Motor neuron (in vitro differentiated cells): ENCODE results near the gene NOC2L. TPM values are rescaled to one million over a fixed set of nuclear protein-coding genes. Genes with fewer than 3 reads are reported as not detected.
A peak's percentile ranks its signal among the peaks of the same experiment; 100 is the strongest.
"Not testable (repeated sequence)": the region's sequence is repeated elsewhere in the genome, so short reads cannot be mapped to it uniquely, and the experiment has no call there.

Experiments
- ATAC-seq, 8 experiments: fragments of 200-7000 bp; cut with Tn5 transposase; replicated peaks in 6 of 8; 2 replicates each; pipeline ENCODE4 v1.8.0; 2021; ENCODE audit warnings: mild to moderate bottlenecking in 8 of 8, moderate library complexity in 8 of 8
- H3K27ac ChIP-seq, 2 donors: fragments of 250-450 bp; sonication (Bioruptor Pico); 2 replicates each; pipeline ENCODE4 v1.9.0; 2021; ENCODE audit warnings: antibody characterized with exemption in 2 of 2, mild to moderate bottlenecking in 2 of 2, moderate library complexity in 1 of 2
- H3K4me1 ChIP-seq, 2 donors: fragments of 250-450 bp; sonication (Bioruptor Pico); replicated peaks in 1 of 2; 2 replicates each; pipeline ENCODE4 v1.6.1; 2021; ENCODE audit warnings: antibody characterized with exemption in 2 of 2, mild to moderate bottlenecking in 2 of 2, moderate library complexity in 1 of 2
- H3K4me3 ChIP-seq, 5 donors: fragments of 250-450 bp; sonication (Bioruptor Pico); 2 replicates each; pipeline ENCODE4 v1.9.0; 2021; ENCODE audit warnings: antibody characterized with exemption in 5 of 5, mild to moderate bottlenecking in 5 of 5, moderate library complexity in 4 of 5
- WGBS, 10 experiments: fragments of 450-650 bp; shearing (Covaris generic); methylation state at CpG; one replicate each; pipeline ENCODE4 v1.0.0; 2022; 5-methylcytosine and 5-hydroxymethylcytosine counted together
- in situ Hi-C, 9 experiments: fragments of 400-800 bp; cut with MboI; loops; one replicate each; pipeline ENCODE4 v1.15.0; 2021; ENCODE audit warnings: low sequenced_read_pairs in 9 of 9, low pct_unique_long_range_greater_than_20kb in 2 of 9; ENCODE audit not compliant: unreplicated experiment in 9 of 9
- total RNA-seq, 8 experiments: library from RNA; unstranded; fragments of 300-600 nt; gene quantifications; 2 replicates each; pipeline versions ENCODE4 v1.2.3 to v1.2.4, GENCODE V29; 2022

NOC2L gene
- total RNA-seq, 8 experiments from 2014 or later = 41.5 to 126 (median 85.5) TPM

- ATAC-seq = peak in 2 of 8 experiments; percentile 0 to 11
- in situ Hi-C loops = no loop called here
Observed at GRCh38 chr1:959731-960362, 791 bp upstream of the NOC2L start.

GRCh38 chr1:956636-957035 is 2.4 kb downstream of the NOC2L start:
- in situ Hi-C loops = no loop called here
- no peak for ATAC-seq
- Histone ChIP-seq H3K27ac (no peak overlapping the region), H3K4me1 (peaks cover 12 to 13% of the 10 kb centered on the region in 2 donors), H3K4me3 (no peak overlapping the region)
- 92 to 100% (median 96%) methylated on average over 1 to 7 of the region's 11 CpGs; no CpG with 5 or more reads in 3 of the 10 experiments for WGBS, 10 experiments

More at GRCh38 chr1:959731-960362, 791 bp upstream of the NOC2L start:
- 67% methylated on average over 3 of the region's 57 CpGs; no CpG with 5 or more reads in 9 of the 10 experiments for WGBS, 10 experiments
- Histone ChIP-seq H3K27ac (no peak overlapping the region), H3K4me1 (peaks cover 12 to 13% of the 10 kb centered on the region in 2 donors), H3K4me3 (peak overlapping the region; percentile 62 to 100 (median 97))

GRCh38 chr1:955474-955873 is 3.6 kb downstream of the NOC2L start:
- WGBS, 10 experiments = 67 to 100% (median 89%) methylated on average over 1 to 3 of the region's 6 CpGs; no CpG with 5 or more reads in 5 of the 10 experiments
- no peak overlapping the region for H3K27ac ChIP-seq
- H3K4me1 ChIP-seq = peaks cover 8 to 9% of the 10 kb centered on the region in 2 donors
- ATAC-seq = no peak
- in situ Hi-C loops = no loop called here
- H3K4me3 ChIP-seq = no peak overlapping the region

GRCh38 chr1:954927-955326 is 4.1 kb downstream of the NOC2L start:
- Histone ChIP-seq H3K4me1 (peaks cover 8 to 9% of the 10 kb centered on the region in 2 donors), H3K27ac (no peak overlapping the region), H3K4me3 (no peak overlapping the region)
- 89 to 100% (median 93%) methylated on average over 1 to 13 of the region's 13 CpGs; no CpG with 5 or more reads in 4 of the 10 experiments for WGBS, 10 experiments
- ATAC-seq = no peak
- in situ Hi-C loops = no loop called here

GRCh38 chr1:953524-954320 is 5.3 kb downstream of the NOC2L start:
- peak in 2 of 8 experiments; percentile 2 to 6 for ATAC-seq
- no peak overlapping the region for H3K4me3 ChIP-seq
- WGBS, 10 experiments = 86 to 100% (median 94%) methylated on average over 2 to 22 of the region's 32 CpGs; no CpG with 5 or more reads in 4 of the 10 experiments
- H3K4me1 ChIP-seq = peaks cover 8 to 9% of the 10 kb centered on the region in 2 donors
- H3K27ac ChIP-seq = no peak overlapping the region
- in situ Hi-C loops = no loop called here

GRCh38 chr1:952603-953002 is 6.5 kb downstream of the NOC2L start:
- Histone ChIP-seq H3K27ac (no peak overlapping the region), H3K4me1 (peaks cover 0 to 1% of the 10 kb centered on the region in 2 donors), H3K4me3 (no peak overlapping the region)
- WGBS, 10 experiments = 80 to 100% methylated on average over 1 of the region's 7 CpGs; no CpG with 5 or more reads in 8 of the 10 experiments
- ATAC-seq = peak in 1 of 8 experiments; percentile 4
- in situ Hi-C loops = no loop called here

GRCh38 chr1:952201-952600 is 6.9 kb downstream of the NOC2L start:
- H3K4me1 ChIP-seq = no peaks in the 10 kb centered on the region
- H3K4me3 ChIP-seq = no peak overlapping the region
- no peak for ATAC-seq
- in situ Hi-C loops = no loop called here
- H3K27ac ChIP-seq = no peak overlapping the region
- WGBS, 10 experiments = 60 to 98% (median 86%) methylated on average over 1 to 8 of the region's 15 CpGs; no CpG with 5 or more reads in 6 of the 10 experiments

- ATAC-seq = peak in 4 of 8 experiments; percentile 9 to 59 (median 20)
- 69 to 100% (median 83%) methylated on average over 2 to 6 of the region's 6 CpGs; no CpG with 5 or more reads in 5 of the 10 experiments for WGBS, 10 experiments
- no peak overlapping the region for H3K4me3 ChIP-seq
- in situ Hi-C loops = no loop called here
- H3K27ac ChIP-seq = no peak overlapping the region
- no peaks in the 10 kb centered on the region for H3K4me1 ChIP-seq
Observed at GRCh38 chr1:951364-951763, 7.7 kb downstream of the NOC2L start.

- in situ Hi-C loops = no loop called here
- WGBS, 10 experiments = 92 to 100% (median 96%) methylated on average over 3 to 15 of the region's 23 CpGs; no CpG with 5 or more reads in 6 of the 10 experiments
- no peak for ATAC-seq
- H3K4me3 ChIP-seq = no peak overlapping the region
- no peak overlapping the region for H3K27ac ChIP-seq
- H3K4me1 ChIP-seq = no peaks in the 10 kb centered on the region
Observed at GRCh38 chr1:950881-951280, 8.2 kb downstream of the NOC2L start.

- in situ Hi-C loops = no loop called here
- no peak overlapping the region for H3K27ac ChIP-seq
- no peak overlapping the region for H3K4me3 ChIP-seq
- peaks cover 1 to 3% of the 10 kb centered on the region in 2 donors for H3K4me1 ChIP-seq
- ATAC-seq = no peak
- 80 to 100% (median 94%) methylated on average over 1 to 8 of the region's 9 CpGs; no CpG with 5 or more reads in 2 of the 10 experiments for WGBS, 10 experiments
Observed at GRCh38 chr1:950268-950667, 8.8 kb downstream of the NOC2L start.

GRCh38 chr1:947958-948357 is 11.1 kb downstream of the NOC2L start:
- peaks cover 21 to 27% of the 10 kb centered on the region in 2 donors for H3K4me1 ChIP-seq
- in situ Hi-C loops = no loop called here
- WGBS, 10 experiments = 80 to 100% (median 90%) methylated on average over 1 to 7 of the region's 15 CpGs; no CpG with 5 or more reads in 5 of the 10 experiments
- ATAC-seq = no peak
- H3K4me3 ChIP-seq = no peak overlapping the region
- no peak overlapping the region for H3K27ac ChIP-seq

GRCh38 chr1:946811-947210 is 12.2 kb downstream of the NOC2L start:
- H3K4me3 ChIP-seq, H3K27ac ChIP-seq, in situ Hi-C loops, ATAC-seq: not testable (repeated sequence)
- peaks cover 31 to 37% of the 10 kb centered on the region in 2 donors for H3K4me1 ChIP-seq
- 80 to 100% (median 83%) methylated on average over 1 to 6 of the region's 13 CpGs; no CpG with 5 or more reads in 5 of the 10 experiments for WGBS, 10 experiments
